Osteoblast (primary cell): ENCODE data around the gene ERAS. TPM values are rescaled to one million over a fixed set of nuclear protein-coding genes. Genes with fewer than 3 reads are reported as not detected.
A peak's percentile ranks its signal among the peaks of the same experiment; 100 is the strongest.

Source experiments
- DNase-seq: peaks from one replicate; pipeline ENCODE4 v3.0.0; 2011; ENCODE audit warnings: low spot score, mixed read lengths; ENCODE audit not compliant: insufficient read length; ENCODE audit errors: missing footprints
- H2AFZ ChIP-seq: 2 replicates; pipeline ENCODE4 v1.6.0; 2011; ENCODE audit warnings: mild to moderate bottlenecking, low read length
- H3K27ac ChIP-seq: 2 replicates; pipeline ENCODE4 v1.5.1; 2011; ENCODE audit warnings: mild to moderate bottlenecking, low read depth, low read length, moderate library complexity
- H3K27me3 ChIP-seq: 2 replicates; pipeline ENCODE4 v1.6.0; 2012; ENCODE audit warnings: mild to moderate bottlenecking, control low read depth, inconsistent platforms, low read length, moderate library complexity; ENCODE audit not compliant: insufficient read depth
- H3K36me3 ChIP-seq: 2 replicates; pipeline ENCODE4 v1.5.1; 2011; ENCODE audit warnings: mild to moderate bottlenecking, low read length, control low read depth, moderate library complexity; ENCODE audit not compliant: insufficient read depth
- H3K4me1 ChIP-seq: 2 replicates; pipeline ENCODE4 v1.5.1; 2011; ENCODE audit warnings: mild to moderate bottlenecking, low read length, control low read depth, moderate library complexity; ENCODE audit not compliant: insufficient read depth
- H3K4me2 ChIP-seq: 2 replicates; pipeline ENCODE4 v1.6.0; 2011; ENCODE audit warnings: mild to moderate bottlenecking, low read length; ENCODE audit not compliant: insufficient read depth
- H3K4me3 ChIP-seq: fragments of 200-600 bp; sonication (generic); 3 replicates; pipeline ENCODE4 v1.5.1; 2012; ENCODE audit warnings: mild to moderate bottlenecking, low read length, inconsistent platforms; ENCODE audit not compliant: insufficient read depth
- H3K79me2 ChIP-seq: 2 replicates; pipeline ENCODE4 v1.6.0; 2012; ENCODE audit warnings: mild to moderate bottlenecking, low read length, control low read depth, inconsistent platforms; ENCODE audit not compliant: insufficient read depth
- H3K9me3 ChIP-seq: 2 replicates; pipeline ENCODE4 v1.5.1; 2011; ENCODE audit warnings: low read depth, low read length, control low read depth
- H4K20me1 ChIP-seq: 2 replicates; pipeline ENCODE4 v1.6.0; 2012; ENCODE audit warnings: mild to moderate bottlenecking, low read length, control low read depth; ENCODE audit not compliant: insufficient read depth
- CTCF ChIP-seq: IDR thresholded peaks from 2 replicates; pipeline ENCODE4 v1.5.1; 2011; ENCODE audit warnings: mild to moderate bottlenecking, low read depth, low read length, moderate library complexity; ENCODE audit errors: extremely low read depth
- total RNA-seq: library from RNA; depleted of rRNA; stranded (reverse); fragments of >200 nt; gene quantifications from 2 replicates; pipeline ENCODE4 v1.2.3, GENCODE V29; 2012

ERAS gene
- total RNA-seq, 1 donor = not detected

DNA sequence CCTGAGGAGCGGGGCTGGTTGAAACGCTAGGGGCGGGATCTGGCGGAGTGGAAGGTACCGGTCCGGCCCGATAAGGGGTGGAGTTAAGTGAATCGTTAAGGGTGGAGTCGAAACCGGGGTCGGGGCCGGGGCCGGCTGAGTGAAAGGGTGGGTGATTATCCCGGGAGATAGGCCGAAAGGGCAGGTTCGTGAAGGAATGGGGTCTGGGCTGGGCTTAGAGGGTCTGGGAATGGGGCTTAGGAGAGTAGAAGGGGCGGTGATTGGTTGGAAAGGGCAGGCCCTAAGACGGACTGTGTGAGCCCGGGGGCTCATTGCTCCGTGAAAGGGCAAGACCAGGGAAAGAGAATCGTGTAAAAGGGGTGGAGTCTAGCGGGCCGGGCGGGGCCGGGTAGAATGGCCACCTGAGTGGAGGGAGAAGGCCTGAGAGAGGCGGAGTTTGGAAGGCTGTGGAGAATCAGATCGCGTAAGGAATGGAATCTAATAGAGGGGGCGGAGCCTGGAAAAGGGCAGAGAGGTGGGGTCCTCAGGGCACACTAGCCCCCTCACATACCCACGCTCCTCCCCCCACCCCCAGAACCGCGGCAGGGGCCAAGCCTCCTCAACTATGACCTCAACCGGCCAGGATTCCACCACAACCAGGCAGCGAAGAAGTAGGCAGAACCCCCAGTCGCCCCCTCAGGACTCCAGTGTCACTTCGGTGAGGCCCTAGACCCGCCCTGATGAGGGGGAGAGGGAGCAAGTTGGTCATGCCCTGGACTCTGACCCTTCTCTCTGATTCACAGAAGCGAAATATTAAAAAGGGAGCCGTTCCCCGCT is 24.0 kb upstream of the ERAS start:
- Histone ChIP-seq H3K4me2 (peak overlapping the region; percentile 82), H3K4me3 (peak overlapping the region; percentile 84), H3K27ac (peak overlapping the region; percentile 92), H3K4me1 (peaks cover 3% of the 10 kb centered on the region), H3K79me2 (no peaks in the 10 kb centered on the region), H3K36me3 (peaks cover 6% of the 10 kb centered on the region), H2AFZ (peak overlapping the region; percentile 83), H3K27me3 (no peaks in the 10 kb centered on the region), H4K20me1 (no peaks in the 10 kb centered on the region), H3K9me3 (no peaks in the 10 kb centered on the region)
- peak; percentile 90 for DNase-seq
- TF ChIP-seq CTCF = no peak

DNA sequence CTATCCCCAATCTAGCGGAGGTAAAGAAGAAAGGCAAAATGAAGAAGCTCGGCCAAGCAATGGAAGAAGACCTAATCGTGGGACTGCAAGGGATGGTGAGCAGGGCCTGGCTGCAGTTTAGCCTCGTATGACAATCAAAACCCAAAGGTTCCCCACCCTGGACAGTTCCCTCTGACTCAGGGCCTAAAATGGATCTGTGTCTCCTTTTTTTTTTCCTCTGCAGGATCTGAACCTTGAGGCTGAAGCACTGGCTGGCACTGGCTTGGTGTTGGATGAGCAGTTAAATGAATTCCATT is 23.5 kb upstream of the ERAS start:
- Histone ChIP-seq H3K4me3 (peak overlapping the region; percentile 84), H3K9me3 (no peaks in the 10 kb centered on the region), H2AFZ (peak overlapping the region; percentile 83), H3K27me3 (no peaks in the 10 kb centered on the region), H3K4me2 (peak overlapping the region; percentile 82), H3K79me2 (no peaks in the 10 kb centered on the region), H4K20me1 (no peaks in the 10 kb centered on the region), H3K27ac (peak overlapping the region; percentile 92), H3K36me3 (peaks cover 6% of the 10 kb centered on the region), H3K4me1 (peaks cover 3% of the 10 kb centered on the region)
- peak; percentile 60 for DNase-seq
- no peak for TF ChIP-seq CTCF

DNA sequence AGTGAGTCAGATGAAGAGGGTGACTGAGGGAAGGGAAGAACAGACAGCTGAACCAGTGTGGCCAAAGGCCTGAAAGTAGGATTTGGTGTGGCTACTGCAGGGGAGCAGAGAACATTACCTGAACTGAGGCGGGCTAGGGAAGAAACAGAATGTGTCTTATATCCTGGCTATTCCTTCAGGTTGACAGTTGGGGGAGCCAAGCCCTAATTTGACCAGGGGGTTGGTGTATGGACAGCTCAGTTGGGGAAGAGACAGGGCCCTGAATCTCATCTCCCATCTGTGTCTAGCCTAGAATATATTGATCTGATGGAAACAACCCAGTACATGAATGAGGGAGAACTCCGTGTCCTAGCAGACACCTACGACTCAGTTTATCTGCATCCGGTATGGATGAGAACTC is 20.2 kb upstream of the ERAS start:
- Histone ChIP-seq H3K36me3 (peaks cover 6% of the 10 kb centered on the region), H3K27me3 (no peaks in the 10 kb centered on the region), H4K20me1 (no peaks in the 10 kb centered on the region), H3K27ac (no peak overlapping the region), H3K4me2 (no peak overlapping the region), H2AFZ (no peak overlapping the region), H3K4me1 (no peaks in the 10 kb centered on the region), H3K9me3 (no peaks in the 10 kb centered on the region), H3K79me2 (no peaks in the 10 kb centered on the region), H3K4me3 (no peak overlapping the region)
- TF ChIP-seq CTCF = no peak
- no peak for DNase-seq

DNA sequence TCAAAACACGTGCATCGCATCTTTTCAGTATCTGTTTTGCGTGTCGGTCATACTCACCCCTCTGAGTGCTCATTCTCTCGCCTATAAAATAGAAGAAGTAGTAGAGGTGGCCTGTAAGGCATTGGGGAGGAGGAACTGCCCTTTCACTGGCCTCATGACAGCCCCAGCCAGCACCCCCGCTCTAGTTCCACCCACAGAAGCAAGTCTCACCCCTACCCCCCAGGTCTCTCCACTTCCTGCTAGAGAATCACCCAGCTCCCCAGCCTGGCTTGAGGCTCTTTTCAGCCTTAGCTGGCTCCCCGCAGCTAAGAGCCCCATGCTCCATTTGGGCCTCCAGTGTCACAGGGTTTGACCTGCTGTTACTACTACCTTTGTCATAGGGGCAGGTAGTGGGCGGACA is 12.7 kb upstream of the ERAS start:
- Histone ChIP-seq H3K9me3 (no peaks in the 10 kb centered on the region), H3K27me3 (no peaks in the 10 kb centered on the region)

More for the DNA sequence above, 12.7 kb upstream of the ERAS start:
- Histone ChIP-seq H3K4me3 (no peak overlapping the region), H3K27ac (no peak overlapping the region), H2AFZ (no peak overlapping the region), H3K79me2 (no peaks in the 10 kb centered on the region), H4K20me1 (no peaks in the 10 kb centered on the region), H3K36me3 (no peaks in the 10 kb centered on the region), H3K4me1 (no peaks in the 10 kb centered on the region), H3K4me2 (no peak overlapping the region)
- no peak for DNase-seq
- TF ChIP-seq CTCF = no peak
